ENCODE results near the gene PAPPA2.

DNA sequence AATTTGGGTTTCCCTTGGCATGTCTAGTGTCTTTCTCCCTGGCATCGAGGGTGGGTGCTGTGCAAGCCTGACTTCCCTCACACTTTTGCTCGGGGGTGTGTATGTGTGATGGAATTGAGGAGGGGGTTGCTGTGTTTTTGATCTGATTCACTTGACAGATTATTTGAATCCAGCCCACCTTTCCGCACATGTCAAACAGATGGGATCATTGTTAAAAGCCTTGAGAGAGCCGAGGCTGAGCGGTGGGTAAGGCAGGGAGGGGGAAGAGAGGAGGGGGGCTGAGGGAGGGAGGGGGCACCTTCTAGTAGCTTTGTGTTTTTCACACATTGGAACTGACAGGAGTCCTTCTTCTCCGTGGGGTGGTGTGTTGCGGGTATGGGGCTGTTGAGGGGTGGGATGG lies 90.0 kb downstream of the PAPPA2 start:
- TF ChIP-seq, protein P1, sequence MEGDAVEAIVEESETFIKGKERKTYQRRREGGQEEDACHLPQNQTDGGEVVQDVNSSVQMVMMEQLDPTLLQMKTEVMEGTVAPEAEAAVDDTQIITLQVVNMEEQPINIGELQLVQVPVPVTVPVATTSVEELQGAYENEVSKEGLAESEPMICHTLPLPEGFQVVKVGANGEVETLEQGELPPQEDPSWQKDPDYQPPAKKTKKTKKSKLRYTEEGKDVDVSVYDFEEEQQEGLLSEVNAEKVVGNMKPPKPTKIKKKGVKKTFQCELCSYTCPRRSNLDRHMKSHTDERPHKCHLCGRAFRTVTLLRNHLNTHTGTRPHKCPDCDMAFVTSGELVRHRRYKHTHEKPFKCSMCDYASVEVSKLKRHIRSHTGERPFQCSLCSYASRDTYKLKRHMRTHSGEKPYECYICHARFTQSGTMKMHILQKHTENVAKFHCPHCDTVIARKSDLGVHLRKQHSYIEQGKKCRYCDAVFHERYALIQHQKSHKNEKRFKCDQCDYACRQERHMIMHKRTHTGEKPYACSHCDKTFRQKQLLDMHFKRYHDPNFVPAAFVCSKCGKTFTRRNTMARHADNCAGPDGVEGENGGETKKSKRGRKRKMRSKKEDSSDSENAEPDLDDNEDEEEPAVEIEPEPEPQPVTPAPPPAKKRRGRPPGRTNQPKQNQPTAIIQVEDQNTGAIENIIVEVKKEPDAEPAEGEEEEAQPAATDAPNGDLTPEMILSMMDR (IDR thresholded peaks at IDR 0.05): no peak
- no peak for TF ChIP-seq EP300 (IDR thresholded peaks at IDR 0.05)
